GM12878 (cell line): Measurements from ENCODE around the gene TBCK. TPM values are rescaled to one million over a fixed set of nuclear protein-coding genes. Genes with fewer than 3 reads are reported as not detected.
A peak's percentile ranks its signal among the peaks of the same experiment; 100 is the strongest.

ENCODE experiments used
- ATAC-seq: fragments of 200-7000 bp; cut with Tn5 transposase; 3 replicates; pipeline ENCODE4 v1.9.1; 2020; ENCODE audit warnings: mild to moderate bottlenecking, moderate library complexity
- BruUV-seq: library from RNA; stranded (reverse); fragments of 400-500 nt; replicated peaks from 2 replicates; lab custom pipeline; 2021; lab: Mats Ljungman, UMichigan
- CTCF ChIA-PET: fragments of 300-600 bp; sonication (Branson Sonifier 250); formaldehyde crosslinking; extraction: SDS; loops from one replicate; lab custom pipeline; 2021; ENCODE audit warnings: inconsistent platforms; lab: Yijun Ruan, JAX
- POLR2A ChIA-PET: fragments of 350-600 bp; formaldehyde crosslinking; extraction: SDS; loops from one replicate; lab custom pipeline; 2021; ENCODE audit warnings: inconsistent platforms; lab: Charles Lee
- RAD21 ChIA-PET: fragments of 300-600 bp; sonication (Branson Sonifier 250); formaldehyde crosslinking; loops from one replicate; lab custom pipeline; 2023; ENCODE audit warnings: antibody characterized with exemption; ENCODE audit not compliant: unreplicated experiment; lab: Charles Lee
- SMC1A ChIA-PET: fragments of 300-600 bp; sonication (Branson Sonifier 250); formaldehyde crosslinking; loops from one replicate; lab custom pipeline; 2023; ENCODE audit not compliant: unreplicated experiment, uncharacterized antibody; lab: Charles Lee
- DNase-seq: peaks from one replicate; pipeline ENCODE4 v3.0.0-alpha.2; 2011; ENCODE audit warnings: low read depth, low spot score
- FAIRE-seq: peaks from 3 replicates; lab custom pipeline; 2011; peaks lifted over from hg19 to GRCh38; lab: Jason Lieb, UNC
- H2AFZ ChIP-seq: 2 replicates; pipeline ENCODE4 v1.6.0; 2011; ENCODE audit warnings: low read depth, low read length, control low read depth; ENCODE audit not compliant: control insufficient read depth
- H3K27ac ChIP-seq: 2 replicates; pipeline ENCODE4 v1.5.1; 2011; ENCODE audit warnings: control low read depth; ENCODE audit not compliant: control insufficient read depth, insufficient read depth
- H3K27me3 ChIP-seq, 2 experiments: replicated peaks in 1 of 2; 2 replicates each; pipeline versions ENCODE4 v1.6.0 to v1.6.1; 2011; ENCODE audit warnings: low read length in 1 of 2; ENCODE audit not compliant: control insufficient read depth in 2 of 2, insufficient read depth in 2 of 2
- H3K36me3 ChIP-seq, 2 experiments: 2 replicates each; pipeline ENCODE4 v1.5.1; 2011; ENCODE audit warnings: low read length in 1 of 2; ENCODE audit not compliant: control insufficient read depth in 2 of 2, insufficient read depth in 2 of 2
- H3K4me1 ChIP-seq: 2 replicates; pipeline ENCODE4 v1.6.1; 2011; ENCODE audit warnings: mild to moderate bottlenecking, low read length, moderate library complexity, mixed read lengths; ENCODE audit not compliant: control insufficient read depth, insufficient read depth
- H3K4me2 ChIP-seq: 2 replicates; pipeline ENCODE4 v1.6.0; 2011; ENCODE audit warnings: control low read depth; ENCODE audit not compliant: control insufficient read depth, insufficient read depth
- H3K4me3 ChIP-seq: fragments of 200-600 bp; sonication (generic); 2 replicates; pipeline ENCODE4 v1.5.1; 2016
- H3K79me2 ChIP-seq: 2 replicates; pipeline ENCODE4 v1.6.0; 2011; ENCODE audit warnings: low read length; ENCODE audit not compliant: control insufficient read depth, insufficient read depth
- H3K9ac ChIP-seq: 2 replicates; pipeline ENCODE4 v1.8.0; 2011; ENCODE audit warnings: low read length, control low read depth, mixed read lengths; ENCODE audit not compliant: control insufficient read depth, insufficient read depth
- H3K9me3 ChIP-seq: replicated peaks from 3 replicates; pipeline ENCODE4 v1.5.1; 2011; ENCODE audit warnings: mild to moderate bottlenecking, low read length; ENCODE audit not compliant: control insufficient read depth, insufficient read depth
- H4K20me1 ChIP-seq: 2 replicates; pipeline ENCODE4 v1.6.0; 2011; ENCODE audit not compliant: control insufficient read depth, insufficient read depth
- CEBPB ChIP-seq, 2 experiments: fragments of 150-350 bp in 1 of 2; IDR thresholded peaks; 2 replicates each; pipeline ENCODE4 v1.6.1; 2012 to 2014; ENCODE audit warnings: low read depth in 2 of 2, low read length in 2 of 2, borderline replicate concordance in 1 of 2, inconsistent platforms in 1 of 2
- EGR1 ChIP-seq, 2 experiments: IDR thresholded peaks; 1 replicate in 1 of 2; 2 replicates in 1 of 2; pipeline ENCODE4 v1.6.1; 2011 to 2012; ENCODE audit warnings: low read depth in 2 of 2, low read length in 2 of 2, borderline replicate concordance in 1 of 2, mild to moderate bottlenecking in 1 of 2, moderate library complexity in 1 of 2
- GATAD2B ChIP-seq: fragments of 450-650 bp; conservative IDR thresholded peaks from 2 replicates; pipeline ENCODE4 v1.6.1; 2017; ENCODE audit warnings: low read depth, mild to moderate bottlenecking, moderate library complexity
- IRF4 ChIP-seq: IDR thresholded peaks from 2 replicates; pipeline ENCODE4 v1.6.1; 2011; ENCODE audit warnings: low read depth, low read length
- KAT2A ChIP-seq: conservative IDR thresholded peaks from 2 replicates; pipeline ENCODE4 v1.6.1; 2011; ENCODE audit warnings: low read depth, low read length; ENCODE audit not compliant: control insufficient read depth
- MEF2B ChIP-seq: fragments of 450-650 bp; IDR thresholded peaks from 2 replicates; pipeline ENCODE4 v1.6.1; 2018; ENCODE audit warnings: mild to moderate bottlenecking, moderate library complexity; ENCODE audit not compliant: partially characterized antibody, poor library complexity, severe bottlenecking
- MYC ChIP-seq: IDR thresholded peaks from 2 replicates; pipeline ENCODE4 v1.6.1; 2011; ENCODE audit warnings: mild to moderate bottlenecking, low read length, moderate library complexity, inconsistent platforms; ENCODE audit not compliant: insufficient read depth, insufficient replicate concordance, insufficient read length, severe bottlenecking
- RAD51 ChIP-seq: fragments of 450-650 bp; IDR thresholded peaks from 2 replicates; pipeline ENCODE4 v1.6.1; 2016; ENCODE audit warnings: moderate library complexity, mild to moderate bottlenecking, inconsistent platforms
- RELA ChIP-seq: fragments of 450-650 bp; IDR thresholded peaks from 2 replicates; pipeline ENCODE4 v1.8.0; 2014; ENCODE audit warnings: borderline replicate concordance; ENCODE audit not compliant: partially characterized antibody
- SMAD5 ChIP-seq: IDR thresholded peaks from 2 replicates; pipeline ENCODE4 v1.6.1; 2016; ENCODE audit warnings: antibody characterized with exemption, low read depth
- SP1 ChIP-seq: IDR thresholded peaks from one replicate; pipeline ENCODE4 v1.6.1; 2011; ENCODE audit warnings: low read depth, low read length
- SUZ12 ChIP-seq: fragments of 200-600 bp; sonication (generic); IDR thresholded peaks from one replicate; pipeline ENCODE4 v1.6.1; 2018; ENCODE audit warnings: antibody characterized with exemption, mild to moderate bottlenecking; ENCODE audit not compliant: unreplicated experiment
- TCF3 ChIP-seq: IDR thresholded peaks from 2 replicates; pipeline ENCODE4 v1.6.1; 2012; ENCODE audit warnings: low read depth, mild to moderate bottlenecking, low read length, borderline replicate concordance; ENCODE audit not compliant: insufficient read depth
- WRNIP1 ChIP-seq: IDR thresholded peaks from 2 replicates; pipeline ENCODE4 v1.6.1; 2011; ENCODE audit warnings: low read depth, low read length, improper control_type of control experiment, borderline replicate concordance
- WGBS: methylation state at CpG from one replicate; pipeline ENCODE4 v1.1.6; 2016; ENCODE audit warnings: low lambda C conversion rate; ENCODE audit not compliant: insufficient replicate concordance, insufficient coverage; ENCODE audit errors: missing lambda C conversion rate; 5-methylcytosine and 5-hydroxymethylcytosine counted together
- in situ Hi-C: fragments of 300-500 bp; cut with MboI; formaldehyde crosslinking; loops from 9 replicates; pipeline ENCODE4 v1.14.3; 2018; ENCODE audit warnings: mixed read lengths
- intact Hi-C: fragments of 100-400 bp; cut with micrococcal nuclease; formaldehyde crosslinking; loops from one replicate; pipeline ENCODE4 v1.14.2; 2022; ENCODE audit not compliant: unreplicated experiment
- polyA plus RNA-seq, 11 experiments: library from polyadenylated mRNA; depleted of rRNA in 4 of 11; unstranded in 6 of 11; stranded (reverse) in 5 of 11; fragments of >200 nt; fragmentation: Nextera tagmentation in 4 of 11; fragmentation: Illumina TruSeq in 1 of 11; extraction: Ambion mirVana in 4 of 11; extraction: Trizol in 1 of 11; gene quantifications; 1 replicate in 1 of 11; 2 replicates in 10 of 11; pipeline versions ENCODE4 v1.2.1 to v1.2.3, GENCODE V29; 2011 to 2016; ENCODE audit warnings: inconsistent platforms in 2 of 11, missing spikeins in 2 of 11, low read depth in 1 of 11
- total RNA-seq, 4 experiments: library from RNA; depleted of rRNA in 3 of 4; stranded (reverse); fragments of >200 nt in 3 of 4; fragmentation: Illumina TruSeq in 1 of 4; extraction: Trizol in 1 of 4; gene quantifications; 2 replicates each; pipeline versions ENCODE4 v1.2.1 to v1.2.3, GENCODE V29; 2013 to 2021
- TF ChIP-seq, protein P1 (sequence below): IDR thresholded peaks from 2 replicates; pipeline ENCODE4 v1.6.1; 2011; ENCODE audit warnings: borderline replicate concordance, low read depth, mild to moderate bottlenecking, moderate library complexity, low read length; ENCODE audit not compliant: insufficient read depth, poor library complexity, severe bottlenecking

The TBCK gene
- total and polyA plus RNA-seq, 10 of the 15 experiments (the other 5 are each of a cell fraction or from before 2014, with no cell fraction given), result 4.1 to 30.3 (median 20.2) TPM

DNA sequence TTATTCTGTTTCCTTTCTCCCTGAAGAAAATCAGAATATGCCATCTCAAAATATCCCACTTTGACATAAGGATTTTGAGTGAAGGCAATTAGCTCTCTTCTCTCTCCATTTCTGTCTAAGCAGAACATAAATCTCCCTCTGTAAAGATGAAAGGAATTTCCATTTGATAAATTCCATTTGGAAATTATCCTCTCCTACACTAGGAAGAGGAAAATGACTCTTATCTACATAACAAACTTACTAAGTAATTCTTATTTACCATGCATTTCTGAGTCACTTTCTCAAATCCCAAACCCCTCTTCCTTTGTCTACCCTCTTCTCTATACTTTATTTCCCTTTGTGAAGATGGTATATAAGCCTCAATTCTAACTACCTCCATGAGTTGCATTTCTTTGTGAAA is 11.4 kb downstream of the TBCK start:
- intact Hi-C loops, result no loop called here
- Histone ChIP-seq H3K9ac (no peak overlapping the region), H3K27ac (no peak overlapping the region), H4K20me1 (no peaks in the 10 kb centered on the region)
- BruUV-seq, result no TSS peak
- POLR2A ChIA-PET, result interaction anchor here (0.6 to 1.4 kb wide), 2 partner anchors 11 to 31 kb away, joined by 3 to 8 read pairs; partner anchors contain the start of gene TBCK
- ATAC-seq, result no peak
- TF ChIP-seq SMAD5, result no peak
- TF ChIP-seq KAT2A, result no peak
- TF ChIP-seq GATAD2B, result no peak
- no peak for TF ChIP-seq SUZ12
- no peak for TF ChIP-seq IRF4
- TF ChIP-seq CEBPB (IDR thresholded peaks at IDR 0.05; ENCODE audit: borderline replicate concordance in 1 of 2, low read depth in 2 of 2, low read length in 2 of 2), result no peak
- TF ChIP-seq, all 136 proteins: peak for 0
- H3K36me3 ChIP-seq, result peaks cover 0 to 4% of the 10 kb centered on the region in 2 experiments; a peak in 1 of 4 replicates
- H2AFZ ChIP-seq, result no peak overlapping the region
- H3K79me2 ChIP-seq, result no peaks in the 10 kb centered on the region; the same call in 1 of the 2 replicates
- FAIRE-seq (no peak), DNase-seq (no peak)
- in situ Hi-C loops, result no loop called here
- no peak overlapping the region for H3K4me2 ChIP-seq
- no peak overlapping the region for H3K4me3 ChIP-seq
- RAD21 ChIA-PET, result no interaction called here
- CTCF ChIA-PET, result no interaction called here
- H3K9me3 ChIP-seq, result no peaks in the 10 kb centered on the region
- SMC1A ChIA-PET, result interaction anchor here (0.6 to 1.2 kb wide), 4 partner anchors 9 to 578 kb away, joined by 3 to 4 read pairs (median 3); no protein-coding TSS in a partner anchor
- no peaks in the 10 kb centered on the region for H3K27me3 ChIP-seq
- no peaks in the 10 kb centered on the region for H3K4me1 ChIP-seq

DNA sequence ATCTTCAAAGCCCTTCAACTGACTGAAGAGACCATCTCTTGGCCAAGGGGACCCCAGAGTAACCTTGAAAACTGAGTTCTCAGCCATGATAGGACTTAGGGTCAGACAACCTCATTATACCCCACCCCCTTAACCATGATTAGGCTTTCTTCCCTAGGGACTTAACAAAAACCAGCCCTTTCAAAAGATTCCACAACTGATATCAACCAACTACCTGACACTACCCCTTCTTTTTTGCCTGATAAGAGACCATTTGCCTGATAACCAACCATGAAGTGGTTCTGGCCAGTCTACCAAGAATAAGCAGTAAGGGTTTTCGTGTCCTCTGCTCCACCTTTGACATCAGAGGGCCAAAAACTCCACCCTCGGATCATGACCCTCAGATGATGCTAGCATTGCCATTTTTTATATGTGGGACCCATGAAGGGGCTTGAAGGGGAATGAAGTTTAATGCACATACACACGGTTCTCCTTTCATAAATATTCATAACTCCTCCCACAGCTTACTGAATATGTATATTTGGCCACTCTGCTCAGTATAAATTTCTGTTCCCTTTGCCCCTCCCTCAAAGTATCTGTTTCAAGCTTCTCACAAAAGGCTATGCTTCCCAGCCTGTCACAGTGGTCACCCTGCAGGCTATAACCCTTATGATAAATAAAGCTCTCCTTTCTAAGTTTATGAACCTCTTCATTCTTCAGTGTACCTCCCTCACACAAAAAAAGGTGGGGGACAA is 12.3 kb downstream of the TBCK start:
- no TSS peak for BruUV-seq
- Histone ChIP-seq H3K79me2 (no peaks in the 10 kb centered on the region), H3K27ac (no peak overlapping the region), H4K20me1 (no peaks in the 10 kb centered on the region), H2AFZ (no peak overlapping the region), H3K9ac (no peak overlapping the region), H3K4me2 (no peak overlapping the region), H3K27me3 (no peaks in the 10 kb centered on the region), H3K4me3 (no peak overlapping the region), H3K9me3 (no peaks in the 10 kb centered on the region), H3K4me1 (no peaks in the 10 kb centered on the region), H3K36me3 (peaks cover 0 to 4% of the 10 kb centered on the region in 2 experiments; a peak in 1 of 4 replicates)
- ChIA-PET POLR2A (interaction anchor here (0.5 to 1.3 kb wide), 2 partner anchors 13 to 660 kb away, joined by 4 read pairs; partner anchors contain the start of genes AIMP1 and TBCK), CTCF (no interaction called here), SMC1A (interaction anchor here (0.6 to 1.2 kb wide), 4 partner anchors 9 to 577 kb away, joined by 3 to 4 read pairs (median 3); no protein-coding TSS in a partner anchor), RAD21 (interaction anchor here (0.6 kb wide), 1 partner anchor 10 kb away, joined by 3 read pairs; no protein-coding TSS in a partner anchor)
- DNase-seq (no peak), ATAC-seq (peak; percentile 34; the same call in 2 of the 3 replicates), FAIRE-seq (no peak)
- intact Hi-C loops (no loop called here), in situ Hi-C loops (no loop called here)
- 97% methylated on average over 3 of the region's 3 CpGs for WGBS
- no peak for TF ChIP-seq MYC
- TF ChIP-seq RAD51, result no peak
- no peak for TF ChIP-seq RELA
- TF ChIP-seq, protein P1, sequence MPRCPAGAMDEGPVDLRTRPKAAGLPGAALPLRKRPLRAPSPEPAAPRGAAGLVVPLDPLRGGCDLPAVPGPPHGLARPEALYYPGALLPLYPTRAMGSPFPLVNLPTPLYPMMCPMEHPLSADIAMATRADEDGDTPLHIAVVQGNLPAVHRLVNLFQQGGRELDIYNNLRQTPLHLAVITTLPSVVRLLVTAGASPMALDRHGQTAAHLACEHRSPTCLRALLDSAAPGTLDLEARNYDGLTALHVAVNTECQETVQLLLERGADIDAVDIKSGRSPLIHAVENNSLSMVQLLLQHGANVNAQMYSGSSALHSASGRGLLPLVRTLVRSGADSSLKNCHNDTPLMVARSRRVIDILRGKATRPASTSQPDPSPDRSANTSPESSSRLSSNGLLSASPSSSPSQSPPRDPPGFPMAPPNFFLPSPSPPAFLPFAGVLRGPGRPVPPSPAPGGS, result no peak
- TF ChIP-seq TCF3, result no peak
- TF ChIP-seq WRNIP1, result no peak
- no peak for TF ChIP-seq SMAD5
- no peak for TF ChIP-seq EGR1 (IDR thresholded peaks at IDR 0.05; ENCODE audit: borderline replicate concordance in 1 of 2, low read depth in 2 of 2, low read length in 2 of 2)
- TF ChIP-seq MEF2B, result no peak
- TF ChIP-seq SP1, result no peak
